Thyroid gland (tissue), 4 donors: ENCODE data around the gene NCAPH2. TPM values are rescaled to one million over a fixed set of nuclear protein-coding genes. Genes with fewer than 3 reads are reported as not detected.
A peak's percentile ranks its signal among the peaks of the same experiment; 100 is the strongest.

Experiments used
- DNase-seq, 2 donors: peaks; one replicate each; pipeline ENCODE4 v3.0.0-alpha.2; 2019
- H3K27ac ChIP-seq, 3 donors: fragments of 200-600 bp; sonication (generic); 1 replicate in 2 of 3; 2 replicates in 1 of 3; pipeline ENCODE4 v1.5.1; 2016 to 2019; ENCODE audit warnings: mild to moderate bottlenecking in 1 of 3, moderate library complexity in 1 of 3
- H3K27me3 ChIP-seq: fragments of 200-600 bp; sonication (generic); one replicate; pipeline ENCODE4 v1.5.1; 2019
- H3K36me3 ChIP-seq, 2 donors: fragments of 200-600 bp; sonication (generic); one replicate each; pipeline ENCODE4 v1.5.1; 2016 to 2019
- H3K4me1 ChIP-seq, 2 donors: fragments of 200-600 bp; sonication (generic); one replicate each; pipeline ENCODE4 v1.5.1; 2017 to 2019
- H3K4me3 ChIP-seq, 3 donors: fragments of 200-600 bp; sonication (generic); replicated peaks in 1 of 3; 1 replicate in 2 of 3; 2 replicates in 1 of 3; pipeline ENCODE4 v1.5.1; 2016; ENCODE audit warnings: mild to moderate bottlenecking in 1 of 3
- H3K9me3 ChIP-seq: fragments of 200-600 bp; sonication (generic); one replicate; pipeline ENCODE4 v1.5.1; 2017
- POLR2A ChIP-seq, 2 donors: fragments of 450-650 bp; IDR thresholded peaks; one replicate each; pipeline ENCODE4 v1.6.1; 2017; ENCODE audit warnings: antibody characterized with exemption in 2 of 2, mild to moderate bottlenecking in 2 of 2, moderate library complexity in 1 of 2
- WGBS, 2 donors: methylation state at CpG; one replicate each; pipeline ENCODE4 v1.1.5; 2017; 5-methylcytosine and 5-hydroxymethylcytosine counted together
- intact Hi-C: fragments of 100-400 bp; cut with DNase I; formaldehyde crosslinking; loops from one replicate; pipeline ENCODE4 v1.15.1; 2023
- total RNA-seq, 4 donors: library from RNA; depleted of rRNA; stranded (reverse); fragments of >200 nt; gene quantifications; one replicate each; pipeline ENCODE4 v1.2.3, GENCODE V29; 2016
- TF ChIP-seq, protein P1 (sequence below), 6 experiments: fragments of 200-600 bp in 3 of 6; fragments of 450-650 bp in 3 of 6; sonication (generic) in 3 of 6; IDR thresholded peaks; one replicate each; pipeline ENCODE4 v1.5.1; 2016 to 2019; ENCODE audit warnings: antibody characterized with exemption in 6 of 6, mild to moderate bottlenecking in 2 of 6, inconsistent platforms in 1 of 6, moderate library complexity in 1 of 6

The NCAPH2 gene
- total RNA-seq, 4 donors from 2014 or later = 39.6 to 47.5 (median 43.1) TPM

GRCh38 chr22:50521710-50522109, 13.7 kb downstream of the NCAPH2 start:
- TF ChIP-seq, protein P1, sequence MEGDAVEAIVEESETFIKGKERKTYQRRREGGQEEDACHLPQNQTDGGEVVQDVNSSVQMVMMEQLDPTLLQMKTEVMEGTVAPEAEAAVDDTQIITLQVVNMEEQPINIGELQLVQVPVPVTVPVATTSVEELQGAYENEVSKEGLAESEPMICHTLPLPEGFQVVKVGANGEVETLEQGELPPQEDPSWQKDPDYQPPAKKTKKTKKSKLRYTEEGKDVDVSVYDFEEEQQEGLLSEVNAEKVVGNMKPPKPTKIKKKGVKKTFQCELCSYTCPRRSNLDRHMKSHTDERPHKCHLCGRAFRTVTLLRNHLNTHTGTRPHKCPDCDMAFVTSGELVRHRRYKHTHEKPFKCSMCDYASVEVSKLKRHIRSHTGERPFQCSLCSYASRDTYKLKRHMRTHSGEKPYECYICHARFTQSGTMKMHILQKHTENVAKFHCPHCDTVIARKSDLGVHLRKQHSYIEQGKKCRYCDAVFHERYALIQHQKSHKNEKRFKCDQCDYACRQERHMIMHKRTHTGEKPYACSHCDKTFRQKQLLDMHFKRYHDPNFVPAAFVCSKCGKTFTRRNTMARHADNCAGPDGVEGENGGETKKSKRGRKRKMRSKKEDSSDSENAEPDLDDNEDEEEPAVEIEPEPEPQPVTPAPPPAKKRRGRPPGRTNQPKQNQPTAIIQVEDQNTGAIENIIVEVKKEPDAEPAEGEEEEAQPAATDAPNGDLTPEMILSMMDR (IDR thresholded peaks at IDR 0.05) = no peak
- no peak for TF ChIP-seq POLR2A (IDR thresholded peaks at IDR 0.05)
- DNase-seq = no peak
- no peak overlapping the region for H3K4me3 ChIP-seq
- intact Hi-C loops = loop anchor here (5.0 kb wide), 1 partner anchor 61 kb away; the partner anchor contains the start of gene CHKB
- H3K4me1 ChIP-seq = peaks cover 11 to 16% of the 10 kb centered on the region in 2 donors
- no peaks in the 10 kb centered on the region for H3K27me3 ChIP-seq
- peaks cover 29 to 43% of the 10 kb centered on the region in 2 donors for H3K36me3 ChIP-seq
- H3K27ac ChIP-seq = no peak overlapping the region
- 95% methylated on average over 7 to 10 of the region's 10 CpGs for WGBS, 2 donors
- no peaks in the 10 kb centered on the region for H3K9me3 ChIP-seq

DNA sequence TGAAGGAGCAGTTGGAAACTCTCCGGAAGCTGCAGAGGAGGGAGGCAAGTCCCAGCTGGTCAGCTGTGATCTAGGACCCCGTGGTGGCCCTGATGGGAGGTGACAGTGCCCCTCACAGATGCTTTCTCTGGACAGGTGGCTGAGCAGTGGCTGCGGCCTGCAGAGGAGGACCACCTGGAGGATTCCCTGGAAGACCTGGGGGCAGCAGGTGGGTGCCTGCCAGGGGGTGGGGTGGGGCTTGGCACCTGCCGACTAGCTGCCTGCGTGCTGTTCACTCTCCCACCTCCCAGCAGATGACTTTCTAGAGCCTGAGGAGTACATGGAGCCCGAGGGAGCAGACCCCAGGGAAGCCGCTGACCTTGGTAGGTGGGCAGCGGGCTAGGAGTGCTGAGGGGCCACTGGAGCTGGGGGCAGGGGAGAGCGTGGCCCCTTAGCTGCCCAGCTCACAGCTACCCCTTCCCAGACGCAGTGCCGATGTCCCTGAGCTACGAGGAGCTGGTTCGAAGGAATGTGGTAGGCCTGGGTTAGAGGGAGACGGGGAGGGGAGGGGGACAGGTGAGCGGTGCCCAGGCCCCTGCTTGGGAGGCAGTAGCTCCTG, 14.3 kb downstream of the NCAPH2 start:
- intact Hi-C loops = loop anchor here (5.0 kb wide), 1 partner anchor 60 kb away; the partner anchor contains the start of gene CHKB
- Histone ChIP-seq H3K4me3 (no peak overlapping the region), H3K27me3 (no peaks in the 10 kb centered on the region), H3K4me1 (peaks cover 13 to 22% of the 10 kb centered on the region in 2 donors), H3K36me3 (peaks cover 29 to 40% of the 10 kb centered on the region in 2 donors), H3K27ac (no peak overlapping the region), H3K9me3 (no peaks in the 10 kb centered on the region)
- no peak for DNase-seq
- TF ChIP-seq, protein P1 (IDR thresholded peaks at IDR 0.05) = no peak
- no peak for TF ChIP-seq POLR2A (IDR thresholded peaks at IDR 0.05)
- 82 to 93% methylated on average over 5 to 11 of the region's 15 CpGs for WGBS, 2 donors

DNA sequence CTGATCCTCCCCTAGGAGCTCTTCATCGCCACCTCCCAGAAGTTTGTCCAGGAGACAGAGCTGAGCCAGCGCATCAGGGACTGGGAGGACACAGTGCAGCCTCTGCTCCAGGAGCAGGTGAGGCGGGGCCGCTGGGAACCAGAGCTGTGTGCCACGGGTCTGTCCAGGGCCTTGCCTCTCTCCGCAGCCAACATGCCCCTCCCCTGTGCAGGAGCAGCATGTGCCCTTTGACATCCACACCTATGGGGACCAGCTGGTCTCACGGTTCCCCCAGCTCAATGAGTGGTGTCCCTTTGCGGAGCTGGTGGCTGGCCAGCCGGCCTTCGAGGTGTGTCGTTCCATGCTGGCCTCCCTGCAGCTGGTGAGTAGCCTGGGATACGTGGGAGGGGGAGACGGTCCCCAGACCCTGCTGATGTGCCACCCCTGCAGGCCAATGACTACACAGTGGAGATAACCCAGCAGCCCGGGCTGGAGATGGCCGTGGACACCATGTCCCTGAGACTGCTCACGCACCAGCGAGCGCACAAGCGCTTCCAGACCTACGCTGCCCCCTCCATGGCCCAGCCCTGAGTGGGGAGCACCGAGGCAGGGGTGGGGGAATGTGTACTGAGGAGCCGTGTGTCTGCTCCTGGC, 14.9 kb downstream of the NCAPH2 start:
- H3K27ac ChIP-seq = no peak overlapping the region
- no peaks in the 10 kb centered on the region for H3K27me3 ChIP-seq
- WGBS, 2 donors = 71 to 90% methylated on average over 6 to 16 of the region's 22 CpGs
- no peak overlapping the region for H3K4me3 ChIP-seq
- H3K4me1 ChIP-seq = peaks cover 13 to 22% of the 10 kb centered on the region in 2 donors
- intact Hi-C loops = loop anchor here (5.0 kb wide), 1 partner anchor 59 kb away; the partner anchor contains the start of gene CHKB
- DNase-seq = no peak
- peaks cover 23 to 34% of the 10 kb centered on the region in 2 donors for H3K36me3 ChIP-seq
- TF ChIP-seq POLR2A (IDR thresholded peaks at IDR 0.05) = no peak
- TF ChIP-seq, protein P1 (IDR thresholded peaks at IDR 0.05) = no peak
- no peaks in the 10 kb centered on the region for H3K9me3 ChIP-seq

DNA sequence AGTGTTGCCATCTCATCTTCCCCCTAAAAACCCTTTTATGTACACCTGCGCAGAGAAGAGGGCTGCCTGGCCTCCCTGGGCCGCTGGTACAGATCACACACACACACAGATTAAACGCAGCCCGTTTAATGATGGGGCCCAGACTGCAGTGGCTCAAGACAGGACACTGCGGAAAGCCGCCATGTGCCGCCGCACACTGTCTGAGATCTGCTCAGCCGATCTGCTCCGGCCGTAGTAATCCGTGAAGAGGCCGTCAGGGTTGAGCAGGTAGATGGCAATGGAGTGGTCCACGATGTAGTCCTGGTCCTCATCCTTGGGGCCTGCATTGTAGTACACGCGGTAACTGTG, 15.4 kb downstream of the NCAPH2 start:
- H3K9me3 ChIP-seq = no peaks in the 10 kb centered on the region
- no peaks in the 10 kb centered on the region for H3K27me3 ChIP-seq
- H3K36me3 ChIP-seq = peaks cover 21 to 30% of the 10 kb centered on the region in 2 donors
- DNase-seq = no peak
- WGBS, 2 donors = 90 to 92% methylated on average over 14 to 16 of the region's 16 CpGs
- intact Hi-C loops = loop anchor here (5.0 kb wide), 1 partner anchor 59 kb away; the partner anchor contains the start of gene CHKB
- no peak overlapping the region for H3K27ac ChIP-seq
- H3K4me1 ChIP-seq = peaks cover 13 to 22% of the 10 kb centered on the region in 2 donors
- TF ChIP-seq POLR2A (IDR thresholded peaks at IDR 0.05) = no peak
- no peak overlapping the region for H3K4me3 ChIP-seq

GRCh38 chr22:50523806-50524675, 16.0 kb downstream of the NCAPH2 start:
- Histone ChIP-seq H3K9me3 (no peaks in the 10 kb centered on the region), H3K27ac (no peak overlapping the region), H3K27me3 (no peaks in the 10 kb centered on the region), H3K36me3 (peaks cover 21 to 29% of the 10 kb centered on the region in 2 donors), H3K4me3 (peak overlapping the region in 1 of 3 donors; percentile 83), H3K4me1 (peaks cover 13 to 22% of the 10 kb centered on the region in 2 donors)
- 83 to 91% methylated on average over 5 to 14 of the region's 25 CpGs for WGBS, 2 donors
- intact Hi-C loops = loop anchor here (5.0 kb wide), 1 partner anchor 58 kb away; the partner anchor contains the start of gene CHKB
- no peak for DNase-seq
- TF ChIP-seq, protein P1 (IDR thresholded peaks at IDR 0.05) = no peak
- TF ChIP-seq POLR2A (IDR thresholded peaks at IDR 0.05) = no peak
